Measurements from ENCODE around the gene NCKIPSD. TPM values are rescaled to one million over a fixed set of nuclear protein-coding genes. Genes with fewer than 3 reads are reported as not detected.

The NCKIPSD gene
- total RNA-seq, 3 donors from 2014 or later (not counting 1 experiment from before 2014, with no cell fraction given): 12.2 to 14.1 (median 12.8) TPM

DNA sequence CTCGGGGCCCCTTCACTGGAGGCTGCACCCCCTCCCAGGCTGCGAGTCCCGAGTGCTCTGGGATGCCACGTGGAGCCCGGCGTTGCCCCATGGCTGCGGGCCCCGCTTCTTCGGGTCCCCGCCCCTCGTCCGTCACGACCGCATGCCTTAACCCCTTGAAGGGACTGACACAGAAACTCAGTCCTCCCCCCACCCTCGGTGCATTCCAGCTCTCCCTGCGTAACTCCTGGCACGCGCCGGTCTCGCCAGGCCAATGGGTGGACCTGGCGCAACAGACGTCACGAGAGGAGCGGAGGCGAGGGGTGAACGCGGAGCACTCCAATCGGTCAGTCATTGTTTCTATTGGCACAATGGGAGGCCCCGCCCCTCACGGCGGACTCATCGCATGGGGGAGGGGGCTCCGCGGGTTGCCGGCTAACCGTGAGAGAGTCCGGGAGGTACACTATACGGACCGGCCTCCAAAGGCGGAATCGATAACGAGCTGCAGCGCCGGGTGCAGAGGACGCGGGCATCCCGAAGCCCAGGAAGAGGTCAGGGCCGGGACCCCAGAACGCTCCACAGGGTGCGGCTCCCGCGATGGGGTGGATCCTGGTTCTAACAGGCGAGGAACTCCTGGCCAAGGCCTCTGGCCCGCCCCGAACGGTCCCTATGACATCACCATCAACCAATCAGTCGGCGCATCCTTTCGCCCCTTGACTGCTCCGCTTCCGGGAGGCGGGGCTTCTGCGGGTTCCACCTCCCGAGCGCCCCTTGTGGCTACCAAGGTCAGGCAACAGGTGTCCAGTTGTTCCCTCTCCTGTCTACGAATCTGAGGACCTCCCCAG is 22.0 kb downstream of the NCKIPSD start:
- H3K27me3 Mint-ChIP-seq (ENCODE audit: low read depth in 2 of 2): peaks cover 7 to 14% of the 10 kb centered on the region in 2 donors
- WGBS (ENCODE audit: insufficient coverage): 3% methylated on average over 66 of the region's 66 CpGs
- H3K27ac Mint-ChIP-seq: peak overlapping the region; percentile 80 to 93
- peaks cover 10 to 17% of the 10 kb centered on the region in 2 donors for H3K4me1 Mint-ChIP-seq
- peak overlapping the region; percentile 51 for H3K4me3 ChIP-seq (ENCODE audit: low read length)
- H3K36me3 ChIP-seq (ENCODE audit: control insufficient read depth, insufficient read depth, low read length): no peaks in the 10 kb centered on the region
- H3K9me3 ChIP-seq (ENCODE audit: control insufficient read depth, insufficient read depth, low read length): peaks cover 3% of the 10 kb centered on the region
- H3K27me3 ChIP-seq (ENCODE audit: control insufficient read depth, insufficient read depth, low read length): peaks cover 16% of the 10 kb centered on the region
- DNase-seq: peak; percentile 89 to 92
- H3K4me3 Mint-ChIP-seq: peak overlapping the region; percentile 86
- H3K4me1 ChIP-seq (ENCODE audit: control insufficient read depth, insufficient read depth, low read length): peaks cover 34% of the 10 kb centered on the region
- no peaks in the 10 kb centered on the region for H3K9me3 Mint-ChIP-seq
- H3K36me3 Mint-ChIP-seq: no peaks in the 10 kb centered on the region
- TF ChIP-seq CTCF (IDR thresholded peaks at IDR 0.05): peak; percentile 81
- no peak overlapping the region for H3K27ac ChIP-seq (ENCODE audit: low read length)
- intact Hi-C loops (cut with micrococcal nuclease): loop anchor here (2.0 kb wide), 1 partner anchor 53 kb away; the partner anchor contains the start of gene IP6K2
- peak; percentile 82 to 90 (median 86) for ATAC-seq

GRCh38 chr3:48662753-48663488 is 22.8 kb downstream of the NCKIPSD start, which contains the start of gene CELSR3:
Gene CELSR3, minus strand, starts transcription at chr3:48662886. Its CDS starts 252 bp downstream, at chr3:48662634.
- intact Hi-C loops (cut with micrococcal nuclease): no loop called here

DNA sequence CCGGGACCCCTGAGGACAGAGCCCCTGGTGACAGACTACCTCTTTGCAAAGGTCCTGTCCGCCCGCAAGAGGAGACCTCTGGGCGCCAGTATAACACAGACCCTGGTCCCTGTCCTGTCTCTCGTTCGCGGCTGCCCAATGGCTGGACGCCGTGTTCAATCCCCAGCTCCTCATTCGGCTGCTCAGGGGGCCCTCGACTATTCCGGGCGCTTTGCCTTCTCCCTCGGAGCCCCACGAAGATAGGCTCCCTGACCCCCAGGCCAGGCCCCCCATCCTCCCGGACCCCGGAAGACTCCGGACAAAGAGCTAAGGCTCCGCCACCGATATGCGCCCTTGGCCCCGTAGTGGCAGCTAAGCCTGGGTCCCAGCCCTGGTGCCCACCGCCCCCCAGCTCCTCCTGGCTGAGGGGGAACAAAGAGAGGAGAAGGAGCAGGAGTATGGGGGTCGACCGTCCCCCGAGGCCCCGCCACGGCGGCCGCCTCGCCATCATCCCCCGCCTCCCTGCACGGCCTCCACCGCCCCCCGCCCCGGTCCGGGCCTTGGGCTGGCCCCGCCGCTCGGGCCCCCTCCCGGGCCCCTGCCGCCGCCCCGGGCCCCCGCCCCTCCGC is 23.5 kb downstream of the NCKIPSD start:
- Histone ChIP-seq H3K36me3 (ENCODE audit: control insufficient read depth, insufficient read depth, low read length) (no peaks in the 10 kb centered on the region), H3K4me3 (ENCODE audit: low read length) (no peak overlapping the region), H3K27ac (ENCODE audit: low read length) (no peak overlapping the region), H3K4me1 (ENCODE audit: control insufficient read depth, insufficient read depth, low read length) (peaks cover 36% of the 10 kb centered on the region), H3K9me3 (ENCODE audit: control insufficient read depth, insufficient read depth, low read length) (peaks cover 3% of the 10 kb centered on the region), H3K27me3 (ENCODE audit: control insufficient read depth, insufficient read depth, low read length) (peaks cover 16% of the 10 kb centered on the region)
- peaks cover 7 to 15% of the 10 kb centered on the region in 2 donors for H3K27me3 Mint-ChIP-seq (ENCODE audit: low read depth in 2 of 2)
- no peaks in the 10 kb centered on the region for H3K9me3 Mint-ChIP-seq
- TF ChIP-seq CTCF (IDR thresholded peaks at IDR 0.05): no peak
- ATAC-seq (no peak), DNase-seq (no peak)
- no peaks in the 10 kb centered on the region for H3K36me3 Mint-ChIP-seq
- intact Hi-C loops (cut with micrococcal nuclease): no loop called here
- H3K4me3 Mint-ChIP-seq: peak overlapping the region; percentile 64
- H3K27ac Mint-ChIP-seq: peak overlapping the region in 1 of 2 donors; percentile 26
- H3K4me1 Mint-ChIP-seq: peaks cover 11 to 17% of the 10 kb centered on the region in 2 donors
- WGBS (ENCODE audit: insufficient coverage): 3% methylated on average over 41 of the region's 46 CpGs

More at GRCh38 chr3:48662753-48663488, 22.8 kb downstream of the NCKIPSD start, which contains the start of gene CELSR3:
- Histone ChIP-seq H3K27me3 (ENCODE audit: control insufficient read depth, insufficient read depth, low read length) (peaks cover 16% of the 10 kb centered on the region), H3K4me3 (ENCODE audit: low read length) (peak within 1 kb of the TSS; percentile 51), H3K4me1 (ENCODE audit: control insufficient read depth, insufficient read depth, low read length) (peaks cover 34% of the 10 kb centered on the region), H3K36me3 (ENCODE audit: control insufficient read depth, insufficient read depth, low read length) (no peaks in the 10 kb centered on the region), H3K27ac (ENCODE audit: low read length) (no peak within 1 kb of the TSS), H3K9me3 (ENCODE audit: control insufficient read depth, insufficient read depth, low read length) (peaks cover 3% of the 10 kb centered on the region)
- WGBS (ENCODE audit: insufficient coverage): 3% methylated on average over 50 of the region's 52 CpGs
- no peak for TF ChIP-seq CTCF (IDR thresholded peaks at IDR 0.05)
- peak within 1 kb of the TSS; percentile 80 to 93 for H3K27ac Mint-ChIP-seq
- H3K36me3 Mint-ChIP-seq: no peaks in the 10 kb centered on the region
- H3K9me3 Mint-ChIP-seq: no peaks in the 10 kb centered on the region
- H3K4me1 Mint-ChIP-seq: peaks cover 10 to 17% of the 10 kb centered on the region in 2 donors
- H3K4me3 Mint-ChIP-seq: peak within 1 kb of the TSS; percentile 86
- peaks cover 7 to 15% of the 10 kb centered on the region in 2 donors for H3K27me3 Mint-ChIP-seq (ENCODE audit: low read depth in 2 of 2)
- peak; percentile 63 to 82 for DNase-seq
- peak; percentile 39 to 61 (median 55) for ATAC-seq
